OCI-LY3 (cell line): ENCODE results near the gene CBFA2T2.
"Not testable (repeated sequence)": the region's sequence is repeated elsewhere in the genome, so short reads cannot be mapped to it uniquely, and the experiment has no call there.

Experiments used
- H2AFZ ChIP-seq: fragments of 200-600, 300-600 bp; shearing (Covaris generic); 2 replicates; pipeline ENCODE4 v1.6.0; 2014; ENCODE audit warnings: antibody characterized with exemption, low read depth, low read length
- H3K27ac ChIP-seq: fragments of 200-600, 300-600 bp; sonication (generic); 2 replicates; pipeline ENCODE4 v1.5.1; 2014; ENCODE audit warnings: mild to moderate bottlenecking, low read length, moderate library complexity, mixed read lengths
- H3K27me3 ChIP-seq: fragments of 200-600, 300-600 bp; sonication (generic); 2 replicates; pipeline ENCODE4 v1.6.1; 2014; ENCODE audit warnings: low read depth, low read length, mixed read lengths
- H3K36me3 ChIP-seq: fragments of 200-600, 300-600 bp; sonication (generic); replicated peaks from 2 replicates; pipeline ENCODE3; 2014; ENCODE audit warnings: low read depth, low read length, mixed read lengths
- H3K4me1 ChIP-seq: fragments of 300-600, 200-600 bp; sonication (generic); 2 replicates; pipeline ENCODE4 v1.6.1; 2014; ENCODE audit warnings: low read length, mixed read lengths
- H3K4me2 ChIP-seq: fragments of 200-600, 300-600 bp; sonication (generic); 2 replicates; pipeline ENCODE4 v1.6.1; 2014; ENCODE audit warnings: low read length, mixed read lengths
- H3K4me3 ChIP-seq: fragments of 300-600, 200-600 bp; sonication (generic); 2 replicates; pipeline ENCODE4 v1.5.1; 2014; ENCODE audit warnings: antibody characterized with exemption, mild to moderate bottlenecking, low read length, moderate library complexity
- H3K79me2 ChIP-seq: fragments of 300-600, 200-600 bp; shearing (Covaris generic); 2 replicates; pipeline ENCODE4 v1.6.1; 2014; ENCODE audit warnings: mild to moderate bottlenecking, low read length, mixed read lengths
- H3K9ac ChIP-seq: fragments of 300-600, 200-600 bp; shearing (Covaris generic); 2 replicates; pipeline ENCODE4 v1.6.0; 2014; ENCODE audit warnings: mild to moderate bottlenecking, low read length, moderate library complexity
- H3K9me3 ChIP-seq: fragments of 200-600, 300-600 bp; shearing (Covaris generic); 2 replicates; pipeline ENCODE4 v1.6.1; 2014; ENCODE audit warnings: low read length, mixed read lengths; ENCODE audit not compliant: insufficient read depth
- H4K20me1 ChIP-seq: fragments of 200-600, 300-600 bp; sonication (generic); 2 replicates; pipeline ENCODE4 v1.6.1; 2016; ENCODE audit warnings: low read length, mixed read lengths; ENCODE audit not compliant: insufficient read depth
- EZH2phosphoT487 ChIP-seq: fragments of 200-600 bp; shearing (Covaris generic); IDR thresholded peaks from 2 replicates; pipeline ENCODE4 v1.6.1; 2018; ENCODE audit warnings: antibody characterized with exemption, mixed run types, low read depth
- TF ChIP-seq, protein P1 (sequence below): fragments of 200-600, 300-600 bp; sonication (generic); IDR thresholded peaks from 2 replicates; pipeline ENCODE4 v1.5.1; 2014; ENCODE audit warnings: antibody characterized with exemption, low read length, low read depth

CBFA2T2 gene

GRCh38 chr20:33477386-33478234 is 12.3 kb upstream of the CBFA2T2 start:
- H4K20me1 ChIP-seq = no peaks in the 10 kb centered on the region
- no peaks in the 10 kb centered on the region for H3K9me3 ChIP-seq
- peaks cover 13% of the 10 kb centered on the region for H3K4me1 ChIP-seq
- H3K4me3 ChIP-seq = no peak overlapping the region
- no peaks in the 10 kb centered on the region for H3K79me2 ChIP-seq
- no peak overlapping the region for H3K4me2 ChIP-seq
- peaks cover 20% of the 10 kb centered on the region for H3K27me3 ChIP-seq
- H3K9ac ChIP-seq = no peak overlapping the region
- no peaks in the 10 kb centered on the region for H3K36me3 ChIP-seq
- TF ChIP-seq, protein P1, sequence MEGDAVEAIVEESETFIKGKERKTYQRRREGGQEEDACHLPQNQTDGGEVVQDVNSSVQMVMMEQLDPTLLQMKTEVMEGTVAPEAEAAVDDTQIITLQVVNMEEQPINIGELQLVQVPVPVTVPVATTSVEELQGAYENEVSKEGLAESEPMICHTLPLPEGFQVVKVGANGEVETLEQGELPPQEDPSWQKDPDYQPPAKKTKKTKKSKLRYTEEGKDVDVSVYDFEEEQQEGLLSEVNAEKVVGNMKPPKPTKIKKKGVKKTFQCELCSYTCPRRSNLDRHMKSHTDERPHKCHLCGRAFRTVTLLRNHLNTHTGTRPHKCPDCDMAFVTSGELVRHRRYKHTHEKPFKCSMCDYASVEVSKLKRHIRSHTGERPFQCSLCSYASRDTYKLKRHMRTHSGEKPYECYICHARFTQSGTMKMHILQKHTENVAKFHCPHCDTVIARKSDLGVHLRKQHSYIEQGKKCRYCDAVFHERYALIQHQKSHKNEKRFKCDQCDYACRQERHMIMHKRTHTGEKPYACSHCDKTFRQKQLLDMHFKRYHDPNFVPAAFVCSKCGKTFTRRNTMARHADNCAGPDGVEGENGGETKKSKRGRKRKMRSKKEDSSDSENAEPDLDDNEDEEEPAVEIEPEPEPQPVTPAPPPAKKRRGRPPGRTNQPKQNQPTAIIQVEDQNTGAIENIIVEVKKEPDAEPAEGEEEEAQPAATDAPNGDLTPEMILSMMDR = no peak
- TF ChIP-seq EZH2phosphoT487 = no peak
- no peak overlapping the region for H3K27ac ChIP-seq
- H2AFZ ChIP-seq = no peak overlapping the region

DNA sequence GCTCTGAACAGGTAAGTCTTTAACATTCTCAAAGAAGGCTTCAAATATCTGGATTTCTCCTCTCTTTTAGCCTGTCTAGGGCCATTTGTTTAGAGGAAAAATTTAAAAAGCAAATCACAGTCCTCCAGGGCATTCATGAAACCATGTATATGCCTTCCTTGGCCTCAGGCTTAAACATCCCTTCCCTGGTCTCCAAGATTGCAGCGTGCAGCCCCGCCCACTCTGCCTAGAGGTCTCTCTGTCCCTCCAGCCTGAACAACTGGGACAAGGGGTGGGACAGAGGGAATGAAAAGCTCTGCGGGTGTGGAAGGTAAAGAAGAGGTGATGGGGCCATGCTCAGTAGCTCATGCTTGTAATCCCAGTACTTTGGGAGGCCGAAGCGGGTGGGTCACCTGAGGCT is 9.8 kb upstream of the CBFA2T2 start:
- Histone ChIP-seq H3K9ac (no peak overlapping the region), H3K4me1 (peaks cover 12% of the 10 kb centered on the region), H3K36me3 (no peaks in the 10 kb centered on the region), H3K9me3 (no peaks in the 10 kb centered on the region), H2AFZ (no peak overlapping the region), H3K27ac (no peak overlapping the region), H3K4me2 (no peak overlapping the region), H3K4me3 (no peak overlapping the region), H4K20me1 (no peaks in the 10 kb centered on the region), H3K27me3 (peaks cover 6% of the 10 kb centered on the region), H3K79me2 (no peaks in the 10 kb centered on the region)
- TF ChIP-seq, protein P1 = no peak
- TF ChIP-seq EZH2phosphoT487 = no peak

GRCh38 chr20:33481431-33481941 is 8.4 kb upstream of the CBFA2T2 start:
- H3K4me3 ChIP-seq = no peak overlapping the region

DNA sequence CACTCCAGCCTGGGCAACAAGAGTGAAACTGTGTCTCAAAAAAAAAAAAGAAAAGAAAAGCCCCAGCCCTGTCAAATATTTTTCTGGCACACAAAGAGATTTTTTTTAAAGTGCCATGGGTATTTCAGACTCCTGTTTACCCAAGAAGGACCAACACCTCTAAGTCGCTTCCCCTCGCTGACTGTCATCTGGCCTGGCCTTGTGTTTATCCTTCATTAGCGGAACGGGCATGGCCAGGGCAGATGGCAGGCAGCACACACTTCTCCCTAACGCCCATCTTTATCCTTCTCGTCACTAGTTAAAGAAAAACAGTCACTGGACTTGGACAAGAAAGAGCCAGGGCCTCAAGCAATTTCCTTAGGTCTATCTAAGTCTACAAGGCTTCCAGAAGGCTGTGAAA is 7.3 kb upstream of the CBFA2T2 start:
- Histone ChIP-seq H3K27ac (no peak overlapping the region), H3K27me3 (no peaks in the 10 kb centered on the region), H4K20me1 (no peaks in the 10 kb centered on the region), H3K9me3 (no peaks in the 10 kb centered on the region), H3K36me3 (no peaks in the 10 kb centered on the region), H3K4me3 (no peak overlapping the region), H3K9ac (no peak overlapping the region), H3K4me1 (no peaks in the 10 kb centered on the region; the same call in 1 of the 2 replicates), H2AFZ (no peak overlapping the region), H3K4me2 (no peak overlapping the region), H3K79me2 (no peaks in the 10 kb centered on the region)
- no peak for TF ChIP-seq EZH2phosphoT487
- TF ChIP-seq, protein P1 = no peak

More at GRCh38 chr20:33481431-33481941, 8.4 kb upstream of the CBFA2T2 start:
- Histone ChIP-seq H3K36me3 (no peaks in the 10 kb centered on the region), H4K20me1 (no peaks in the 10 kb centered on the region), H3K27me3 (no peaks in the 10 kb centered on the region), H3K4me2 (no peak overlapping the region), H3K4me1 (no peaks in the 10 kb centered on the region), H3K9me3 (no peaks in the 10 kb centered on the region), H3K9ac (no peak overlapping the region), H2AFZ (no peak overlapping the region), H3K27ac (no peak overlapping the region), H3K79me2 (no peaks in the 10 kb centered on the region)
- no peak for TF ChIP-seq EZH2phosphoT487
- TF ChIP-seq, protein P1 = no peak

GRCh38 chr20:33483186-33483585 is 6.7 kb upstream of the CBFA2T2 start:
- not testable (repeated sequence) for H2AFZ ChIP-seq, H3K27ac ChIP-seq, H3K4me2 ChIP-seq, H3K9me3 ChIP-seq, H4K20me1 ChIP-seq, H3K36me3 ChIP-seq, H3K4me3 ChIP-seq, H3K4me1 ChIP-seq, H3K79me2 ChIP-seq, H3K27me3 ChIP-seq, H3K9ac ChIP-seq
